ENCODE measurements around the gene SASH3.

DNA sequence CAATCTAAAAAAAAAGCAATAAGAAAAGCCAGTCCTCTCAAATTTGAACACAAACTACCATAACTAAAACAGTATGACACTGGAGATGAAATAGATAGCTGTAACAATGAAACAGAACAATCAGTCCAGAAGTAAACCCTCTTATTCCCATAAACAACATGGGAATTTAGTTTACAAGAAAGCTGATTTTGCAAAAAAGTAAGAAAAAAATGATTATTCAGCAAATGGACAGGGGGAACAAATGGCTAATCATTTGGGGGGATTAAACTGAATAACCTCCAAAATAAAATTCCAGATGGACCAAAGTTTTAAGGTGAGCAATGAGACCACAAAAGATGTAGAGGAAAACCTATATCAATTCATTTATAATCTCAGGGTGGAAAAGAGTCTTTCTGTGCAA lies 16.1 kb upstream of the SASH3 start:
- TF ChIP-seq CTCF (IDR thresholded peaks at IDR 0.05; ENCODE audit: low read depth, low read length, poor library complexity, severe bottlenecking): no peak
- no peak for TF ChIP-seq EZH2phosphoT487 (IDR thresholded peaks at IDR 0.05; ENCODE audit: borderline replicate concordance, low read length)
